ENCODE results near the gene EHMT1. TPM values are rescaled to one million over a fixed set of nuclear protein-coding genes. Genes with fewer than 3 reads are reported as not detected.
"Not testable (repeated sequence)": the region's sequence is repeated elsewhere in the genome, so short reads cannot be mapped to it uniquely, and the experiment has no call there.

Gene EHMT1
- total RNA-seq, 1 donor from 2014 or later: 39.5 TPM

GRCh38 chr9:137759649-137760321 is 141.0 kb downstream of the EHMT1 start:
- no peak for DNase-seq (ENCODE audit: low spot score)

DNA sequence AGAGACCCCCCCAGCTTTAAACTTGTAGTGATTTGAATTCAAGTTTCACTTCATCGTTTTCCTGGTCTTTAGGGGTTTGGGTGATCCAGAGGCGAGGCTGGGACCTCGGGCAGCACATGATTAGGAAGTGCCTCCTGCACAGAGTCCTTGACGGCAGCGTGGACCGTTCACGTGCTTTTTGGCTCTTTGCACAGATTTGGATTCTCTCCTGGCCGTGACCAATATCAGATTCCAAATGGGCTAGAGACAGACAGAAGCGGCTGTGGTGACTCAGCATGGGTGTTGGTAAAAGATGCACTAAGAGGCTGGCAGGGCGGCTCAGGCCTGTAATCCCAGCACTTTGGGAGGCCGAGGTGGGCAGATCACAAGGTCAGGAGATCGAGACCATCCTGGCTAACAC is 141.6 kb downstream of the EHMT1 start:
- no peak for DNase-seq (ENCODE audit: low spot score)

GRCh38 chr9:137761032-137761431 is 142.2 kb downstream of the EHMT1 start:
- DNase-seq (ENCODE audit: low spot score): no peak

GRCh38 chr9:137761793-137762192 is 143.0 kb downstream of the EHMT1 start:
- DNase-seq (ENCODE audit: low spot score): no peak

DNA sequence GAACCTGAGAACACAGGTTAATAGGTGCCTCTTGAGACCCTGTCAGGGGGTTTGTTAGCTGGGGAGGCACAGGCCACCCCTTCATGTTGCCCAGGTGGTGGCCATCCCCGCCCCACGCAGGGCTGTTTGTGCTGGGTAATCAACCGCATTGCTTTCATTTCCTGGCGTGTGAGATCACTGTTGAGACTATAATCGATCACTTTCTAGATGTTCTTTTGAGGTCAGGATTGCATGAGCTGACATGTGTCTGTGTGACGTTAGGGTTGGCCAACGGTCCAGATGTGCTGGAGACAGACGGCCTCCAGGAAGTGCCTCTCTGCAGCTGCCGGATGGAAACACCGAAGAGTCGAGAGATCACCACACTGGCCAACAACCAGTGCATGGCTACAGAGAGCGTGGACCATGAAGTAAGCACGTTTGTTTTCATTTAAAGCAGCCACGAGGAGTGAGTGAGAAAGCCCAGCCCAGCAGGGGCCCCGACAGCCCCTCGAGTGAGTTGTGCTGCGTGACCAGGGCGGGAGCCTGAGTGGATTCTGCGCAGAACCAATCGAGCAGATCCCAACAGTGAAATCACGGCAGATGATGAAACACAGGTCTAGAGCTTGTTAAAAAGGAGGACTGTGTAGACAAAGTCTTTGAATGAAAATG is 143.7 kb downstream of the EHMT1 start:
- no peak for DNase-seq (ENCODE audit: low spot score)

GRCh38 chr9:137763271-137763955 is 144.6 kb downstream of the EHMT1 start:
- no peak for DNase-seq (ENCODE audit: low spot score)

- DNase-seq (ENCODE audit: low spot score): no peak
These were observed 145.4 kb downstream of the EHMT1 start for GRCh38 chr9:137764171-137764671.

- no peak for DNase-seq (ENCODE audit: low spot score)
These were observed 146.2 kb downstream of the EHMT1 start for GRCh38 chr9:137764981-137765380.

GRCh38 chr9:137765536-137765935 is 146.7 kb downstream of the EHMT1 start:
- DNase-seq (ENCODE audit: low spot score): no peak

DNA sequence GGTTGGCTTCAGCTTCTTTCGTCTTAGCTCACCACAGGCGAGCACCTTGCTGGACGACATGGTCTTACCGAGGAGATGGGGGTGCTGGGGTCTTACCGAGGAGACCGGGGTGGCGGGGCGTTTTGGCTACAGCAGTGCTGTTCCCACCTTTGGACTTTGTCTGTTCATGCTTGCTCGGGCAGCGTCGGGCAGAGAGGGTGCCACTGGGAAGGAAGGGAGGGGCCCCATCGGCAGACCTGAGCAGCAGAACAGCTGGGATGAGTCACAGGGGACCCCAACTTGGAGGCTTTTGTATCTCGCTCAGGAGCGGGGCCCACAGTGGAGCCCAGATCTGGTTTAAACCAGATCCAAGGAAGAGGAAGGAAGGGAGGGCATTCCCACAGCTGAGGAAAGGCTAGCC is 152.8 kb downstream of the EHMT1 start:
- DNase-seq (ENCODE audit: low spot score): no peak

GRCh38 chr9:137772281-137772873 is 153.6 kb downstream of the EHMT1 start:
- DNase-seq (ENCODE audit: low spot score): no peak

- no peak for DNase-seq (ENCODE audit: low spot score)
These were observed 156.1 kb downstream of the EHMT1 start for GRCh38 chr9:137774775-137775386.

DNA sequence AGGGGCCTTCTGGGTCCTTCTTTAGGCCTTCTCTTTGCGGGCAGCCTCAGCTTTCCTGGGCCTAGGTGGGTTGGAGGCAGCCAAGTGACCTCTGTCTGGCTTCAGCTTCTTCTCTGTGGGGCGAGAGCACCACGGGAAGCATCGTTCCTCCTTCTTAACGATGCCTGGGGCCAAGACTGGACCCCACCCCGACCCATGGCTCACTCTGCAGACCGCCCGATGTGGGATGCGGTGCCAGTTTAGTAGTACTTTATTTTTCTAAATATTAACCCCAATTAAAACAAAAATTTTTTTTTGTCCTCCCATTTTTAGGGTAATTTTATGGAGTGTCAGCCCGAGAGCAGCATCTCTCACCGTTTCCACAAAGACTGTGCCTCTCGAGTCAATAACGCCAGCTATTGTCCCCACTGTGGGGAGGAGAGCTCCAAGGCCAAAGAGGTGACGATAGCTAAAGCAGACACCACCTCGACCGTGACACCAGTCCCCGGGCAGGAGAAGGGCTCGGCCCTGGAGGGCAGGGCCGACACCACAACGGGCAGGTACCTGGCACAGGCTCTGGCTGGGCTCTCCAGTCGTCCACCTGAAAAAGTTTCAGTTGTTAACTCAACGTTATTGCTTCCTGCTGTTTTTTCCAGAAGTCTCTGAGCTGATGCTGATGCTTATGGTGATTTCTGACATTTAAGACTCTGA is 157.6 kb downstream of the EHMT1 start:
- DNase-seq (ENCODE audit: low spot score): no peak

DNA sequence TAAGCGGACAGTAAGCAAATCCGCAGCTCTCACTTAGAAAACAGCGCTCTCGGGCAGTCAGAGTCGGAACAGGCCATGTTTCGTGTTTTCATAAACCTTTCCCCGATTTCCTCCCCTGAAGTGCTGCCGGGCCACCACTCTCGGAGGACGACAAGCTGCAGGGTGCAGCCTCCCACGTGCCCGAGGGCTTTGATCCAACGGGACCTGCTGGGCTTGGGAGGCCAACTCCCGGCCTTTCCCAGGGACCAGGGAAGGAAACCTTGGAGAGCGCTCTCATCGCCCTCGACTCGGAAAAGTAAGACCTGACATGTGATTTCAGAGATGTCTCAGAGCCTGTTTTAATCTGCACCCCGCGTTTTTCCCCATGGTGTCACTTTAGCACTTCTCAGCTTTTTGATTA is 159.0 kb downstream of the EHMT1 start:
- no peak for DNase-seq (ENCODE audit: low spot score)

GRCh38 chr9:137778336-137778735 is 159.5 kb downstream of the EHMT1 start:
- no peak for DNase-seq (ENCODE audit: low spot score)

GRCh38 chr9:137778914-137779313 is 160.1 kb downstream of the EHMT1 start:
- DNase-seq (ENCODE audit: low spot score): no peak

- not testable (repeated sequence) for DNase-seq (ENCODE audit: low spot score)
These were observed 161.2 kb downstream of the EHMT1 start for GRCh38 chr9:137780031-137780430.

DNA sequence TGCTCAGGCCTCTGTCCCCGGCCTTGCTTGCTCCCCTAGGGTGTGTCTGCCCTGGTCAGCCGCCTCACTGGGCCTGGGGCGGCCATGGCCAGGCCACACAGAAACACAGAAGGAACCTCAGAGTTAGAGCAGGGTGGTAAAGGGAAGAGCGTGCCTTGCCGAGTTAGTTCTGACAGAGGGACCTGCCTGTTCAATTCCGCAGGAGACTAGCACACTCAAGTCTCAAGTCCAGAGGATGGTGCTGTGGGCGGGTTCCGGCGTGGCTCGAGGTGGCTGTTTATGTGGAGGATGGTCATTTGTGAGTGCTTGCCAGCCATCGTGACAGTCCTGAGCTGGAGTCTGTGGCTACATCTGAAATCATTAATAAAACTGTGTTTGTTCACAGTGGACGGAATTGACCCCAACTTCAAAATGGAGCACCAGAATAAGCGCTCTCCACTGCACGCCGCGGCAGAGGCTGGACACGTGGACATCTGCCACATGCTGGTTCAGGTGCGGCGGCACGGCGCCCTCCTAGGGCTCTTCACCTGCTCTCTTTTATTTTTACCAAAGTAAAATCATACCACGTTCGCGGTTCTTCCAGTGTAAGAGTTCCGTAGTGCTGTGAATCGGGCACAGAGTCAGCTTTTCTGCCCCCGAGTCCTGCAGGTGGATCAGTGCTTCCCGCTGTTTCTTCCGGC is 163.2 kb downstream of the EHMT1 start:
- no peak for DNase-seq (ENCODE audit: low spot score)

- DNase-seq (ENCODE audit: low spot score): no peak
These were observed 164.7 kb downstream of the EHMT1 start for GRCh38 chr9:137783521-137783920.

DNA sequence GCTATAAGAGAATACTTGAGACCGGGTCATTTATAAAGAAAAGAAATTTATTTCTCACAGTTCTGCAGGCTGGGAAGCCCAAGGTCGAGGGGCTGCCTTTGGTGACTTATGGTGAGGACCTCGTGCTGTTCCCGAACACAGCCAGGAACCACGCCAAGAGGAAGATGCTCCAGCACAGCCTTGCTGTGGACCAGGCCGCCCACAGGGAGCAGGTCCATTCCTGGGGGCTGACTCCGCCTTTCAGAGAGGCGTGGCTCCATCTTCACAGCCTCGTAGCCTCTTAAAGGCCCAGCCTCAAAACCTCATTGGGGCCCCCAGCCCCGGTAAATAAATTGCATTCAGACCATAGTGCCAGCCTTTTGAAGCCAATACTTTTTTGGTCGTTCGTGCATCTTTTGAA is 165.2 kb downstream of the EHMT1 start:
- DNase-seq (ENCODE audit: low spot score): no peak

Data from umbilical cord (tissue), 2 donors.